Esophagus squamous epithelium (tissue), 5 donors: ENCODE results near the gene TMEM72. TPM values are rescaled to one million over a fixed set of nuclear protein-coding genes. Genes with fewer than 3 reads are reported as not detected.

Experiments
- DNase-seq: peaks from one replicate; lab custom pipeline; 2025; lab: John Stamatoyannopoulos, UW
- H3K27ac ChIP-seq, 4 donors: fragments of 200-600 bp; sonication (generic); one replicate each; pipeline ENCODE4 v1.5.1; 2016 to 2019; ENCODE audit warnings: mild to moderate bottlenecking in 1 of 4
- H3K27me3 ChIP-seq, 4 donors: fragments of 200-600 bp; sonication (generic); 1 replicate in 3 of 4; 2 replicates in 1 of 4; pipeline versions ENCODE4 v1.5.1 to v1.6.0; 2017 to 2021; ENCODE audit warnings: antibody characterized with exemption in 1 of 4
- H3K36me3 ChIP-seq, 3 donors: fragments of 200-600 bp; sonication (generic); one replicate each; pipeline ENCODE4 v1.5.1; 2016 to 2019
- H3K4me1 ChIP-seq, 3 donors: fragments of 200-600 bp; sonication (generic); one replicate each; pipeline ENCODE4 v1.5.1; 2017 to 2019
- H3K4me3 ChIP-seq, 4 donors: fragments of 200-600 bp; sonication (generic); 1 replicate in 3 of 4; 2 replicates in 1 of 4; pipeline ENCODE4 v1.5.1; 2016 to 2019; ENCODE audit warnings: mild to moderate bottlenecking in 2 of 4, moderate library complexity in 1 of 4
- H3K9me3 ChIP-seq, 3 donors: fragments of 200-600 bp; sonication (generic); one replicate each; pipeline ENCODE4 v1.5.1; 2016 to 2019
- CTCF ChIP-seq, 6 experiments: fragments of 450-650 bp in 4 of 6; fragments of 200-600 bp in 2 of 6; sonication (generic) in 2 of 6; IDR thresholded peaks; one replicate each; pipeline ENCODE4 v1.5.1; 2016 to 2019; ENCODE audit warnings: antibody characterized with exemption in 6 of 6, mild to moderate bottlenecking in 4 of 6, moderate library complexity in 4 of 6
- POLR2A ChIP-seq, 4 donors: fragments of 450-650 bp; IDR thresholded peaks; one replicate each; pipeline ENCODE4 v1.6.1; 2017; ENCODE audit warnings: antibody characterized with exemption in 4 of 4, mild to moderate bottlenecking in 4 of 4, moderate library complexity in 3 of 4
- WGBS, 2 donors: methylation state at CpG; one replicate each; pipeline ENCODE4 v1.1.5; 2018; 5-methylcytosine and 5-hydroxymethylcytosine counted together
- intact Hi-C: fragments of 100-400 bp; cut with DNase I; formaldehyde crosslinking; loops from one replicate; pipeline ENCODE4 v1.15.0; 2022
- total RNA-seq, 4 donors: library from RNA; depleted of rRNA; stranded (reverse); fragments of >200 nt; gene quantifications; one replicate each; pipeline ENCODE4 v1.1.0, GENCODE V29; 2016
- donor health status: DM: yes; HTN: yes; CAD: no.

TMEM72 gene
- total RNA-seq, 4 donors from 2014 or later = not detected

- intact Hi-C loops = no loop called here
- no peaks in the 10 kb centered on the region for H3K9me3 ChIP-seq
- peak overlapping the region in 1 of 4 donors; percentile 72 for H3K4me3 ChIP-seq
- H3K4me1 ChIP-seq = peaks cover 16 to 94% (median 52%) of the 10 kb centered on the region in 3 donors
- no peaks in the 10 kb centered on the region for H3K27me3 ChIP-seq
- H3K27ac ChIP-seq = peak overlapping the region; percentile 27 to 92 (median 67)
- TF ChIP-seq CTCF (IDR thresholded peaks at IDR 0.05) = no peak
- peak in 1 of 4 donors; percentile 24 for TF ChIP-seq POLR2A (IDR thresholded peaks at IDR 0.05)
- H3K36me3 ChIP-seq = no peaks in the 10 kb centered on the region
- WGBS, 2 donors = 60 to 79% methylated on average over 7 to 10 of the region's 15 CpGs
- DNase-seq = no peak
These were observed 52.9 kb downstream of the TMEM72 start for GRCh38 chr10:44963772-44964633.

- Histone ChIP-seq H3K9me3 (no peaks in the 10 kb centered on the region), H3K4me3 (no peak overlapping the region), H3K4me1 (peaks cover 15 to 94% (median 48%) of the 10 kb centered on the region in 3 donors), H3K27ac (peak overlapping the region in 2 of 4 donors; percentile 70 to 92), H3K27me3 (no peaks in the 10 kb centered on the region), H3K36me3 (peaks cover 0 to 5% (median 0%) of the 10 kb centered on the region in 3 donors)
- 86 to 100% methylated on average over 1 of the region's 1 CpG for WGBS, 2 donors
- TF ChIP-seq CTCF (IDR thresholded peaks at IDR 0.05) = no peak
- no peak for TF ChIP-seq POLR2A (IDR thresholded peaks at IDR 0.05)
- intact Hi-C loops = no loop called here
- DNase-seq = no peak
These were observed 54.0 kb downstream of the TMEM72 start for GRCh38 chr10:44965104-44965503.

- 84 to 93% methylated on average over 6 of the region's 6 CpGs for WGBS, 2 donors
- TF ChIP-seq CTCF (IDR thresholded peaks at IDR 0.05) = no peak
- no peak for TF ChIP-seq POLR2A (IDR thresholded peaks at IDR 0.05)
- peak overlapping the region in 3 of 4 donors; percentile 41 to 92 (median 70) for H3K27ac ChIP-seq
- H3K4me1 ChIP-seq = peaks cover 15 to 88% (median 42%) of the 10 kb centered on the region in 3 donors
- no peak overlapping the region for H3K4me3 ChIP-seq
- no peaks in the 10 kb centered on the region for H3K9me3 ChIP-seq
- peaks cover 0 to 11% (median 0%) of the 10 kb centered on the region in 3 donors for H3K36me3 ChIP-seq
- intact Hi-C loops = no loop called here
- no peak for DNase-seq
- H3K27me3 ChIP-seq = no peaks in the 10 kb centered on the region
These were observed 54.5 kb downstream of the TMEM72 start for GRCh38 chr10:44965651-44966097.

- Histone ChIP-seq H3K4me3 (no peak overlapping the region), H3K9me3 (no peaks in the 10 kb centered on the region), H3K27me3 (no peaks in the 10 kb centered on the region), H3K36me3 (peaks cover 0 to 17% (median 0%) of the 10 kb centered on the region in 3 donors), H3K27ac (peak overlapping the region in 3 of 4 donors; percentile 41 to 92 (median 70)), H3K4me1 (peaks cover 15 to 85% (median 40%) of the 10 kb centered on the region in 3 donors)
- no peak for DNase-seq
- no peak for TF ChIP-seq CTCF (IDR thresholded peaks at IDR 0.05)
- no peak for TF ChIP-seq POLR2A (IDR thresholded peaks at IDR 0.05)
- WGBS, 2 donors = 59 to 69% methylated on average over 8 of the region's 8 CpGs
- intact Hi-C loops = no loop called here
These were observed 55.1 kb downstream of the TMEM72 start for GRCh38 chr10:44966129-44966815.
